Measurements from ENCODE around the gene UBL4A. TPM values are rescaled to one million over a fixed set of nuclear protein-coding genes. Genes with fewer than 3 reads are reported as not detected.

UBL4A gene
- total RNA-seq, 1 donor from 2014 or later = 35.0 TPM

- Histone ChIP-seq H3K9me3 (ENCODE audit: control insufficient read depth in 3 of 3, low read length in 3 of 3) (no peaks in the 10 kb centered on the region), H3K27me3 (ENCODE audit: control insufficient read depth in 3 of 3, insufficient read depth in 3 of 3, low read length in 3 of 3) (no peaks in the 10 kb centered on the region), H3K27ac (ENCODE audit: low read depth, low read length) (no peak overlapping the region), H3K9ac (ENCODE audit: low read depth in 1 of 3, low read length in 3 of 3) (no peak overlapping the region), H3K4me3 (ENCODE audit: low read length in 3 of 3) (no peak overlapping the region), H3K36me3 (ENCODE audit: control insufficient read depth in 3 of 3, insufficient read depth in 3 of 3, low read length in 3 of 3) (peaks cover 8 to 14% (median 8%) of the 10 kb centered on the region in 3 donors), H3K4me1 (ENCODE audit: control insufficient read depth in 3 of 3, insufficient read depth in 3 of 3, low read length in 3 of 3) (peaks cover 13 to 42% (median 29%) of the 10 kb centered on the region in 3 donors)
These were observed 3.1 kb downstream of the UBL4A start for GRCh38 chrX:154483325-154483724.

- no peak overlapping the region for H3K27ac ChIP-seq (ENCODE audit: low read depth, low read length)
- H3K4me3 ChIP-seq (ENCODE audit: low read length in 3 of 3) = no peak overlapping the region
- no peaks in the 10 kb centered on the region for H3K9me3 ChIP-seq (ENCODE audit: control insufficient read depth in 3 of 3, low read length in 3 of 3)
- H3K27me3 ChIP-seq (ENCODE audit: control insufficient read depth in 3 of 3, insufficient read depth in 3 of 3, low read length in 3 of 3) = no peaks in the 10 kb centered on the region
- H3K9ac ChIP-seq (ENCODE audit: low read depth in 1 of 3, low read length in 3 of 3) = no peak overlapping the region
- H3K36me3 ChIP-seq (ENCODE audit: control insufficient read depth in 3 of 3, insufficient read depth in 3 of 3, low read length in 3 of 3) = peaks cover 8 to 13% (median 8%) of the 10 kb centered on the region in 3 donors
- H3K4me1 ChIP-seq (ENCODE audit: control insufficient read depth in 3 of 3, insufficient read depth in 3 of 3, low read length in 3 of 3) = peaks cover 18 to 48% (median 32%) of the 10 kb centered on the region in 3 donors
These were observed 3.6 kb downstream of the UBL4A start for GRCh38 chrX:154482786-154483185.

- no peaks in the 10 kb centered on the region for H3K9me3 ChIP-seq (ENCODE audit: control insufficient read depth in 3 of 3, low read length in 3 of 3)
- peaks cover 4 to 9% (median 8%) of the 10 kb centered on the region in 3 donors for H3K36me3 ChIP-seq (ENCODE audit: control insufficient read depth in 3 of 3, insufficient read depth in 3 of 3, low read length in 3 of 3)
- H3K27ac ChIP-seq (ENCODE audit: low read depth, low read length) = no peak overlapping the region
- no peaks in the 10 kb centered on the region for H3K27me3 ChIP-seq (ENCODE audit: control insufficient read depth in 3 of 3, insufficient read depth in 3 of 3, low read length in 3 of 3)
- peaks cover 18 to 48% (median 31%) of the 10 kb centered on the region in 3 donors for H3K4me1 ChIP-seq (ENCODE audit: control insufficient read depth in 3 of 3, insufficient read depth in 3 of 3, low read length in 3 of 3)
- H3K9ac ChIP-seq (ENCODE audit: low read depth in 1 of 3, low read length in 3 of 3) = no peak overlapping the region
- H3K4me3 ChIP-seq (ENCODE audit: low read length in 3 of 3) = no peak overlapping the region
These were observed 4.4 kb downstream of the UBL4A start for GRCh38 chrX:154481911-154482601.

GRCh38 chrX:154481195-154481594 is 5.2 kb downstream of the UBL4A start:
- no peak overlapping the region for H3K4me3 ChIP-seq (ENCODE audit: low read length in 3 of 3)
- H3K9me3 ChIP-seq (ENCODE audit: control insufficient read depth in 3 of 3, low read length in 3 of 3) = no peaks in the 10 kb centered on the region
- H3K36me3 ChIP-seq (ENCODE audit: control insufficient read depth in 3 of 3, insufficient read depth in 3 of 3, low read length in 3 of 3) = peaks cover 4 to 9% (median 8%) of the 10 kb centered on the region in 3 donors
- H3K27ac ChIP-seq (ENCODE audit: low read depth, low read length) = no peak overlapping the region
- H3K9ac ChIP-seq (ENCODE audit: low read depth in 1 of 3, low read length in 3 of 3) = no peak overlapping the region
- H3K27me3 ChIP-seq (ENCODE audit: control insufficient read depth in 3 of 3, insufficient read depth in 3 of 3, low read length in 3 of 3) = no peaks in the 10 kb centered on the region
- H3K4me1 ChIP-seq (ENCODE audit: control insufficient read depth in 3 of 3, insufficient read depth in 3 of 3, low read length in 3 of 3) = peaks cover 18 to 44% (median 29%) of the 10 kb centered on the region in 3 donors

GRCh38 chrX:154478728-154479622 is 7.4 kb downstream of the UBL4A start, which contains the start of gene LAGE3:
Gene LAGE3 (minus strand): TSS chrX:154479281. CDS start chrX:154478915, 366 bp downstream.
- Histone ChIP-seq H3K4me3 (ENCODE audit: low read length in 3 of 3) (peak within 1 kb of the TSS; percentile 66 to 73 (median 71)), H3K9me3 (ENCODE audit: control insufficient read depth in 3 of 3, low read length in 3 of 3) (no peaks in the 10 kb centered on the region), H3K27me3 (ENCODE audit: control insufficient read depth in 3 of 3, insufficient read depth in 3 of 3, low read length in 3 of 3) (no peaks in the 10 kb centered on the region), H3K27ac (ENCODE audit: low read depth, low read length) (peak within 1 kb of the TSS; percentile 82), H3K9ac (ENCODE audit: low read depth in 1 of 3, low read length in 3 of 3) (peak within 1 kb of the TSS; percentile 20 to 74 (median 70)), H3K4me1 (ENCODE audit: control insufficient read depth in 3 of 3, insufficient read depth in 3 of 3, low read length in 3 of 3) (peaks cover 7 to 27% (median 11%) of the 10 kb centered on the region in 3 donors), H3K36me3 (ENCODE audit: control insufficient read depth in 3 of 3, insufficient read depth in 3 of 3, low read length in 3 of 3) (peaks cover 0 to 4% (median 0%) of the 10 kb centered on the region in 3 donors)

- H3K27ac ChIP-seq (ENCODE audit: low read depth, low read length) = peak overlapping the region; percentile 82
- H3K4me3 ChIP-seq (ENCODE audit: low read length in 3 of 3) = peak overlapping the region; percentile 66 to 73 (median 71)
- H3K27me3 ChIP-seq (ENCODE audit: control insufficient read depth in 3 of 3, insufficient read depth in 3 of 3, low read length in 3 of 3) = no peaks in the 10 kb centered on the region
- peak overlapping the region; percentile 20 to 74 (median 70) for H3K9ac ChIP-seq (ENCODE audit: low read depth in 1 of 3, low read length in 3 of 3)
- no peaks in the 10 kb centered on the region for H3K36me3 ChIP-seq (ENCODE audit: control insufficient read depth in 3 of 3, insufficient read depth in 3 of 3, low read length in 3 of 3)
- no peaks in the 10 kb centered on the region for H3K9me3 ChIP-seq (ENCODE audit: control insufficient read depth in 3 of 3, low read length in 3 of 3)
- H3K4me1 ChIP-seq (ENCODE audit: control insufficient read depth in 3 of 3, insufficient read depth in 3 of 3, low read length in 3 of 3) = peaks cover 6 to 20% (median 7%) of the 10 kb centered on the region in 3 donors
These were observed 8.4 kb downstream of the UBL4A start for GRCh38 chrX:154477891-154478477.

- Histone ChIP-seq H3K27me3 (ENCODE audit: control insufficient read depth in 3 of 3, insufficient read depth in 3 of 3, low read length in 3 of 3) (no peaks in the 10 kb centered on the region), H3K9me3 (ENCODE audit: control insufficient read depth in 3 of 3, low read length in 3 of 3) (no peaks in the 10 kb centered on the region), H3K36me3 (ENCODE audit: control insufficient read depth in 3 of 3, insufficient read depth in 3 of 3, low read length in 3 of 3) (no peaks in the 10 kb centered on the region), H3K4me3 (ENCODE audit: low read length in 3 of 3) (no peak overlapping the region), H3K9ac (ENCODE audit: low read depth in 1 of 3, low read length in 3 of 3) (no peak overlapping the region), H3K27ac (ENCODE audit: low read depth, low read length) (no peak overlapping the region), H3K4me1 (ENCODE audit: control insufficient read depth in 3 of 3, insufficient read depth in 3 of 3, low read length in 3 of 3) (peaks cover 6 to 15% (median 7%) of the 10 kb centered on the region in 3 donors)
These were observed 9.6 kb downstream of the UBL4A start for GRCh38 chrX:154476821-154477220.

GRCh38 chrX:154473683-154474082 is 12.7 kb downstream of the UBL4A start:
- H3K4me3 ChIP-seq (ENCODE audit: low read length in 3 of 3) = no peak overlapping the region

GRCh38 chrX:154472685-154473632 is 13.5 kb downstream of the UBL4A start:
- Histone ChIP-seq H3K27ac (ENCODE audit: low read depth, low read length) (no peak overlapping the region), H3K9ac (ENCODE audit: low read depth in 1 of 3, low read length in 3 of 3) (no peak overlapping the region), H3K9me3 (ENCODE audit: control insufficient read depth in 3 of 3, low read length in 3 of 3) (no peaks in the 10 kb centered on the region), H3K27me3 (ENCODE audit: control insufficient read depth in 3 of 3, insufficient read depth in 3 of 3, low read length in 3 of 3) (no peaks in the 10 kb centered on the region), H3K4me1 (ENCODE audit: control insufficient read depth in 3 of 3, insufficient read depth in 3 of 3, low read length in 3 of 3) (peaks cover 0 to 2% (median 2%) of the 10 kb centered on the region in 3 donors), H3K4me3 (ENCODE audit: low read length in 3 of 3) (no peak overlapping the region), H3K36me3 (ENCODE audit: control insufficient read depth in 3 of 3, insufficient read depth in 3 of 3, low read length in 3 of 3) (peaks cover 0 to 11% (median 10%) of the 10 kb centered on the region in 3 donors)

More at GRCh38 chrX:154473683-154474082, 12.7 kb downstream of the UBL4A start:
- H3K9ac ChIP-seq (ENCODE audit: low read depth in 1 of 3, low read length in 3 of 3) = no peak overlapping the region
- H3K4me1 ChIP-seq (ENCODE audit: control insufficient read depth in 3 of 3, insufficient read depth in 3 of 3, low read length in 3 of 3) = peaks cover 4 to 7% (median 6%) of the 10 kb centered on the region in 3 donors
- H3K36me3 ChIP-seq (ENCODE audit: control insufficient read depth in 3 of 3, insufficient read depth in 3 of 3, low read length in 3 of 3) = peaks cover 0 to 11% (median 10%) of the 10 kb centered on the region in 3 donors
- no peak overlapping the region for H3K27ac ChIP-seq (ENCODE audit: low read depth, low read length)
- no peaks in the 10 kb centered on the region for H3K27me3 ChIP-seq (ENCODE audit: control insufficient read depth in 3 of 3, insufficient read depth in 3 of 3, low read length in 3 of 3)
- H3K9me3 ChIP-seq (ENCODE audit: control insufficient read depth in 3 of 3, low read length in 3 of 3) = no peaks in the 10 kb centered on the region

Data from skeletal muscle tissue (tissue), 4 donors.